Suprapubic skin (tissue), 4 donors: ENCODE results near the gene MICB.

ENCODE experiments used
- POLR2A ChIP-seq, 2 donors: fragments of 450-650 bp; IDR thresholded peaks; one replicate each; pipeline ENCODE4 v1.6.1; 2017; ENCODE audit warnings: antibody characterized with exemption in 2 of 2, mild to moderate bottlenecking in 2 of 2, moderate library complexity in 2 of 2
- POLR2AphosphoS5 ChIP-seq, 3 donors: sonication (generic); formaldehyde crosslinking; IDR thresholded peaks; one replicate each; pipeline ENCODE4 v1.6.1; 2017; ENCODE audit warnings: antibody characterized with exemption in 3 of 3
- TF ChIP-seq, protein P1 (sequence below), 2 donors: fragments of 200-600 bp in 1 of 2; fragments of 450-650 bp in 1 of 2; sonication (generic) in 1 of 2; IDR thresholded peaks; one replicate each; pipeline ENCODE4 v1.5.1; 2016 to 2019; ENCODE audit warnings: antibody characterized with exemption in 2 of 2, mild to moderate bottlenecking in 1 of 2, moderate library complexity in 1 of 2

- TF ChIP-seq, protein P1, sequence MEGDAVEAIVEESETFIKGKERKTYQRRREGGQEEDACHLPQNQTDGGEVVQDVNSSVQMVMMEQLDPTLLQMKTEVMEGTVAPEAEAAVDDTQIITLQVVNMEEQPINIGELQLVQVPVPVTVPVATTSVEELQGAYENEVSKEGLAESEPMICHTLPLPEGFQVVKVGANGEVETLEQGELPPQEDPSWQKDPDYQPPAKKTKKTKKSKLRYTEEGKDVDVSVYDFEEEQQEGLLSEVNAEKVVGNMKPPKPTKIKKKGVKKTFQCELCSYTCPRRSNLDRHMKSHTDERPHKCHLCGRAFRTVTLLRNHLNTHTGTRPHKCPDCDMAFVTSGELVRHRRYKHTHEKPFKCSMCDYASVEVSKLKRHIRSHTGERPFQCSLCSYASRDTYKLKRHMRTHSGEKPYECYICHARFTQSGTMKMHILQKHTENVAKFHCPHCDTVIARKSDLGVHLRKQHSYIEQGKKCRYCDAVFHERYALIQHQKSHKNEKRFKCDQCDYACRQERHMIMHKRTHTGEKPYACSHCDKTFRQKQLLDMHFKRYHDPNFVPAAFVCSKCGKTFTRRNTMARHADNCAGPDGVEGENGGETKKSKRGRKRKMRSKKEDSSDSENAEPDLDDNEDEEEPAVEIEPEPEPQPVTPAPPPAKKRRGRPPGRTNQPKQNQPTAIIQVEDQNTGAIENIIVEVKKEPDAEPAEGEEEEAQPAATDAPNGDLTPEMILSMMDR (IDR thresholded peaks at IDR 0.05) = no peak
- TF ChIP-seq POLR2A (IDR thresholded peaks at IDR 0.05) (no peak), POLR2AphosphoS5 (IDR thresholded peaks at IDR 0.05) (no peak)
These were observed 30.9 kb downstream of the MICB start, which contains the start of gene MCCD1 for GRCh38 chr6:31528821-31529328.
